GM20000 (cell line): ENCODE results near the gene NALF2.

Experiments used
- DNase-seq: peaks from one replicate; pipeline ENCODE4 v3.0.0; 2012; ENCODE audit warnings: low spot score
- CTCF ChIP-seq: IDR thresholded peaks from 2 replicates; pipeline ENCODE4 v1.5.1; 2012; ENCODE audit warnings: mild to moderate bottlenecking, control low read depth; ENCODE audit errors: extremely low read depth, missing control alignments

The NALF2 gene

GRCh38 chrX:69546417-69546816 is 42.3 kb downstream of the NALF2 start:
- no peak for TF ChIP-seq CTCF
- no peak for DNase-seq

GRCh38 chrX:69546978-69547377 is 42.9 kb downstream of the NALF2 start:
- DNase-seq: no peak
- TF ChIP-seq CTCF: no peak

GRCh38 chrX:69551421-69552009 is 47.4 kb downstream of the NALF2 start:
- TF ChIP-seq CTCF: no peak
- DNase-seq: no peak

DNA sequence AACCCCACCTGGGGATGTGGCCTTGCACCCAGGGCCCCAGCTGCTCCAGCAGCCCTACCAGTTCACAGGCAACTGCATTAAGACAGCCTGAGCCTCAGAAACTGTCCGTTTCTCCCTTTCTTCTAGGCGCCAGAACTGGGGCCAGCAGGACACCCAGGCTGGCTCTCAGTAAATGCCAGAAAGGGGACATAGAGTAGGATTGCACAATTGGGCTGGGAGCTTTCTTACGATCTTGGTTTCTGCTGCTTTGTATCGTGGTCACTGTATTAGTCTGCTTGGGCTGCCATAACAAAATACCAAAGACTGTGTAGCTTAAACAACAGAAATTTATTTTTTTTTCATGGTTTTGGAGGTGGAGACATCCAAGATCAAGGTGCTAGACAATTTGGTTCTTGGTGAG is 48.4 kb downstream of the NALF2 start:
- TF ChIP-seq CTCF: no peak
- no peak for DNase-seq
